SK-MEL-5 (cell line): ENCODE data around the gene TOGARAM1. TPM values are rescaled to one million over a fixed set of nuclear protein-coding genes. Genes with fewer than 3 reads are reported as not detected.
"Not testable (repeated sequence)": the region's sequence is repeated elsewhere in the genome, so short reads cannot be mapped to it uniquely, and the experiment has no call there.

Experiments used
- DNase-seq: peaks from one replicate; pipeline ENCODE4 v3.0.0-alpha.2; 2016; ENCODE audit warnings: low read depth, low spot score
- in situ Hi-C: cut with HindIII; loops from 2 replicates; pipeline ENCODE4 v1.10.0; 2016; ENCODE audit warnings: low sequenced_read_pairs, high pct_unique_total_duplicates, low pct_unique_long_range_greater_than_20kb
- total RNA-seq: library from RNA; depleted of rRNA; stranded (reverse); fragments of >200 nt; shearing (Covaris generic); gene quantifications from 2 replicates; pipeline ENCODE4 v1.2.3, GENCODE V29; 2014

Gene TOGARAM1
- total RNA-seq, 1 experiment from 2014 or later = 19.1 TPM

DNA sequence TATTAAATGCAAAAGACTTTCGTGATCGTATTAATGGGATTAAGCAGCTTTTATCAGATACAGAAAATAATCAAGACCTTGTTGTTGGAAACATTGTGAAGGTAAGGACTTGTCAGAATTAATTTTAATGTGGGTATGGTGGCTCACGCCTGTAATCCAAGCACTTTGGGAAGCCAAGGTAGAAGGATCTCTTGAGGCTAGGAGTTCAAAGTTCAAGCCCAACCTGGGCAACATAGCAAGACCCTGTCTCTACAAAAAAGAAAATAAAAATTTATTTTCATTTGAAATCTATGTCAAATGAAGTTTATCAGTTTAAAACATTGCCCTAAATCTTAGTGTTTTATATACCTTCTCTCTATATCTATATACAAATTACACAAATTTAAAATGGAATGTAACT, 104.7 kb downstream of the TOGARAM1 start:
- in situ Hi-C loops = no loop called here

DNA sequence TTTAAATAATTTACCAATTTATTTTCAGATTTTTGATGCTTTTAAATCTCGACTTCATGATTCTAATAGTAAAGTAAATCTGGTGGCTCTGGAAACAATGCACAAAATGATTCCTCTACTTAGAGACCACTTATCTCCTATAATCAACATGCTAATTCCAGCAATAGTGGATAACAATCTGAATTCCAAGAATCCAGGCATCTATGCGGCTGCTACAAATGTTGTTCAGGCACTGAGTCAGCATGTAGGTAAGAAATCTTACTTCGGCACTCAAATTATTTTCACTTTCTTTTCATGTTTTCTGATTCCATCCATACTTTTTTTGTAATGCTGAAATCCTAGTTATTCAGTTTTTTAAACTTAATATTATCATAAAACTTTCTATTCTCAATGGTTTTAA, 106.4 kb downstream of the TOGARAM1 start:
- no peak for DNase-seq
- in situ Hi-C loops = no loop called here

More for the DNA sequence above, 104.7 kb downstream of the TOGARAM1 start:
- DNase-seq = no peak

DNA sequence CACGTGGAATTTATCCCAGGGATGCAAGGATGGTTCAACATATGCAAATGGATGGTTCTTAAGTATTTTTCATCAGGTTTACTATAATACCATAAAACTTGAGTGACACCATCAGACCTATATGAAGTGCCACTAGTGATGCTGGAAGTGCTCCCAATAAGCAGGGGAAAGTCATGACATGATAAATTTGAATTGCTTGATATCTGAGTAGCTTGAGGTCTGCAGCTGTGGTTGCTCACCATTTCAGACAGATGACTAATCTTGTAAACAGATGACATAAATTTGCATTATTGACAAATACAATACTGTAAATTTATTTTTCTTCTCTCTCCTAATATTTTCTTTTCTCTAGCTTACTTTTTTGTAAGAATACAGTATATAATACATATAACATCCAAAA, 108.2 kb downstream of the TOGARAM1 start:
- no peak for DNase-seq
- in situ Hi-C loops = no loop called here

DNA sequence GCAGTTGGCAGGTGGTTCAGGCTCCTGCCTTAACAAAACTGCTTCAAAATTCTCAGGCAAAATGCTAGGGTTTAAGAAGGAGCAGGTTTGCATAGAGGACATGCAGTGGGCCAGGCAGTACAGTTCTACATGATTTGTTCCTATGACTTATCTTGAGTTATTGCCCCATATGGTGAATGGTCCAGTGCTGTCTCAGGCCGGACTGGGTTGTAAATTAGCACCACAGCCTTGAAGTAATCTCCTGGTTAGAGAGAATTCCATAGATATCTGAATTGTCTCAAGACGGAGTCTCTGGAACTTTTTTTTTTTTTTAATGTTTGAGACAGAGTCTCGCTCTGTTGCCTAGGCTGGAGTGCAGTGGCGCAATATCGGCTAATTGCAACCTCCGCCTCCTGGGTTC, 110.1 kb downstream of the TOGARAM1 start:
- in situ Hi-C loops = no loop called here

DNA sequence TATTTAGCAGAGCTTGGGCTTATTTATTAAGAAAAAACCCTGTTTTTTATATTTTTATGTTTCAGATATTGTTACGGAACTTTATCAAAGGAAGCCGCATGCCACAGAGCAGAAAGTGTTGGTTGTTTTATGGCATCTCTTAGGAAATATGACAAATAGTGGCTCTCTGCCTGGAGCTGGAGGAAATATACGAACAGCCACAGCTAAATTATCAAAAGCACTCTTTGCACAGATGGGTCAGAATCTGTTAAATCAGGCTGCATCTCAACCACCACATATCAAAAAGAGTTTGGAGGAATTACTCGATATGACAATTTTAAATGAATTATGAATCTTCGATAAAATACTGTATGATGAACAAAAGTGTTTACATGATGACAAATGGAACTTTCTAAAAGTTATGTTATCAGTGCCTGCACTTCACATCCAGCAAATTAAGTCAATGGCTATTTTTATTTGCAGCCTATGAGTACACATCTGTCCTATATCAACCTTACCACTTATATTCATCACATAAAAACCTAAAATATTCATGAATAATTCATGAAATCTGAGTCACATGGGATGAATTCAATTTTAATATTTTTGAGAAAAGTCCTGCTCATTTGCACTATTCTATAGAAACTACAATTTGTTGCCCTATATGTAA, 111.4 kb downstream of the TOGARAM1 start:
- no peak for DNase-seq
- in situ Hi-C loops = no loop called here

More for the DNA sequence above, 110.1 kb downstream of the TOGARAM1 start:
- no peak for DNase-seq

DNA sequence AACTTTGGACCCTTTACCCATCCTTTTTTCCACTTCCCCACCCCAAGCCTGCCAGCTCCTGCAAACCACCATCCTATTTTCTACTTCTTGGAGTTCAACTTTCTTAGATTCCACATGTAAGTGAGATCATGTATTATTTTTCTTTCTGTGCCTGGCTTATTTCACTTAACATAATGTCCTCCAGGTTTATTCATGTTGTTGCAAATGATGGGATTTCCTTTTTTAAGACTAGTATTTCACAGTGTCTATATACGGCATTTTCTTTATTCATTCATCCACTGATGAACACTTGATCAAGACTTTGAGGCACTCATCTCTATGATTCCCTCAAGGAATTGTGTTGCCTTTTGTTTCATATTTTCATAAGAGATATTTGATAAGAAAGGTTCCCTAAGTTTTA, 116.3 kb downstream of the TOGARAM1 start:
- in situ Hi-C loops = no loop called here
- no peak for DNase-seq

DNA sequence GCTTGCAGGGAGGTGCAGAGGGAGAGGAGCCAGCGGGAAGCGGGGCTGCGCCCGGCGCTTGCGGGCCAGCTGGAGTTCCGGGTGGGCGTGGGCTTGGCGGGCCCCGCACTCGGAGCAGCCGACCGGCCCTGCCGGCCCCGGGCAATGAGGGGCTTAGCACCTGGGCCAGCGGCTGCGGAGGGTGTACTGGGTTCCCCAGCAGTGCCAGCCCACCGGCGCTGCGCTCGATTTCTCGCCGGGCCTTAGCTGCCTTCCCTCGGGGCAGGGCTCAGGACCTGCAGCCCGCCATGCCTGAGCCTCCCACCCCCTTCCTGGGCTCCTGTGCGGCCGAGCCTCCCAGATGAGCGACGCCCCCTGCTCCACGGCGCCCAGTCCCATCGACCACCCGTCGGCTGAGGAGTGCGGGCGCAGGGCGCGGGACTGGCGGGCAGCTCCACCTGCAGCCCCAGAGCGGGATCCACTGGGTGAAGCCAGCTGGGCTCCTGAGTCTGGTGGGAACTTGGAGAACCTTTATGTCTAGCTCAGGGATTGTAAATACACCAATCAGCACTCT, 118.5 kb downstream of the TOGARAM1 start:
- in situ Hi-C loops = not testable (repeated sequence)

DNA sequence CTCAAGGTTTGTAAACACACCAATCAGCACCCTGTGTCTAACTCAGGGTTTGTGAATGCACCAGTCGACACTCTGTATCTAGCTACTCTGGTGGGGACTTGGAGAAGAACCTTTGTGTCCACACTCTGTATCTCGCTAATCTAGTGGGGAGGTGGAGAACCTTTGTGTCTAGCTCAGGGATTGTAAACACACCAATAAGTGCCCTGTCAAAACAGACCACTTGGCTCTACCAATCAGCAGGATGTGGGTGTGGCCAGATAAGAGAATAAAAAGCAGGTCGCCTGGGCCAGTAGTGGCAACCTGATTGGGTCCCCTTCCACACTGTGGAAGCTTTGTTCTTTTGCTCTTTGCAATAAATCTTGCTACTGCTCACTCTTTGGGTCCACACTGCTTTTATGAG, 119.1 kb downstream of the TOGARAM1 start:
- not testable (repeated sequence) for DNase-seq

More for the DNA sequence above, 118.5 kb downstream of the TOGARAM1 start:
- not testable (repeated sequence) for DNase-seq

DNA sequence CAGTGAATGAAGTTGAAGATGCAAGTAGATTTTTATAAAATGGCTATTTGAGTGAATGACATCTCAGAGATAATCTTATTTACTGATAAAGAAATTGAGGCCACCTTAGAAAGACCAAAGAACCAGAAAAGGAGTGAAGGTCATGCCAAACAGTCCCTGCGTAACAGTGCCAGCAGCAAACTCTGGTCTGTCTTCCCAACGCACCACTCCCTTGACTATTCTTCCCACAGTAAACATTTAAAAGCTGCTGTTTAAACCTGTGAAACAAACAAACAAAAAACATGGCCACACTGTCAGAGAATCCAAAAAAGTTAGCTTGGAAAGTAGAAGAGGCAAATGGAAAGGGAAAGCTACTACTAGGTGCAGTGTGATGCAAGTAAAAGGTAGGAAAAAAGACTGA, 120.4 kb downstream of the TOGARAM1 start:
- in situ Hi-C loops = no loop called here
- no peak for DNase-seq

More for the DNA sequence above, 119.1 kb downstream of the TOGARAM1 start:
- in situ Hi-C loops = not testable (repeated sequence)

DNA sequence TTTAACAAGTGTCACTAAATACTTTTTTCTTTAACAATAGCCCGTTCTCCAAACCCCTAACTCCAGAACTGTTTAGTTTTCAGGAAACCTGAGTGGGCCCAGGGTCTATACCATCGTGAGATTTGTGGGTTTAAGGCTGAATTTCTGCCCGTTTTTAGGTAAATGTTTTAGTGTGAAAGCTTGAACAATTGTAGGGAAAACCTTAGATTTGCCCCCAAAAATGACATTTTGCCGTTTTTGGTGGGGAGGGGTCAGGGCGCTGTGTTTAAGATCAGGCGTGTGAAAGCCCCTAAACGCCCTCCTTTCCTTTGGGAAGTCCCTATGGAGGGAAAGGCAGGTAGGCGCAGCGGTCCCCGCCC, 121.6 kb downstream of the TOGARAM1 start:
- in situ Hi-C loops = no loop called here
- DNase-seq = no peak

DNA sequence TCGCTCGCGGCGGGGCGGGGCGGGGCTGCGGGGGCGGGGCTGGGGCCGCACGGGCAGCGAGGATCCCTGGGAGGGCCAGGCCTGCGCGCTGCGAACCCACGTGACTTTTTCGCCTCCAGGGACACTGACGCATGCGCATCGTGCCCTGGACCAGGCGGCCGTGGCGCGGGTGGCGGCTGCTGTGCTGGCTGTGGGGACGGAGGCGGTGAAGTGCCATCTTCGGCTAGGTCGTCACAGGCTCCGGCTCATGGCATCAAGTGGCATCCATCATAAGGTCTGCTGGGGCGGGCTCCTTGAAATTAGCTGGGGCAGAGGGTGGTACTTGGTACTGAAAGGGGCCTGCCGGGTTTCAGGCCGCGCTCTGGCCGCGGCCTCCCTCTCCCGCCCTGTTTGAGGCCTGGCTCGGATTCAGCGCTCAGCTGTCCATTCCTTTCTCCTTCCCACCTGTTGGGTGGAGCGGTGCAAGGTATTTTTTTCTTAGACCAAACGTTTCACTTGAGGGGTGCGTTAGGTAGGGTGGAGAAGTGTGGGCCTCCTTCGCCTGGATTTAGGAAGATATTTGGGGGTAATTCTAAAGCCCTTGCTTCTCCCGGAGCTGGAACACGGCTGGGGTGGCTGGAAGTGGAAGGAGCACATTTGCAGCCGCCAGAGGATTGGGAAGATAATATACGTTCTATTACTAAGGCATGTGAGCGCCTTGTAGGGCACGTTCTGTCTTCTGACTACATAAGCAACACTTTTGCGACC, 122.2 kb downstream of the TOGARAM1 start, which contains the start of gene PRPF39:
Gene PRPF39, plus strand, starts transcription at position 141 of the 747 bp plus-strand sequence. CDS start 11,124 bp downstream, outside the sequence.
- in situ Hi-C loops = no loop called here
- DNase-seq = peak; percentile 90

DNA sequence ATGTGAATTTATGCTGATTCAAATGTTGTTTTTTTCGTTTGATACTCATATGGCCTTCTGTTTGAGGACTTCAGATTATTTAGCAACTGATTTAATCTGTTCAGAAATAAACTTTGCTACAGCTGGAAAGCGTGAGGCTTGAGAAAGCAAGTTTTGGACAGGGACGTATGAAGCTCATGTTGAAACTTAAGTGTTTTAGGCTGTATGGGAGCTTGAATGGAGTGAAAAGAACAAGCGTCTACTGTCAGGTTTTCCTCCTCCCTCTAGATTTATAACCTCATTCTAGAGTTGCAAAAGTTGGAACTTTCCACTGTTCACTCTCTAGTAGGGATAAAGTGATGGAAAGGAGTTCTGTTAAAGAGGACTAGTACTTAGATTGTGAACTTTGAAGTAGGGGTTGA, 123.0 kb downstream of the TOGARAM1 start:
- in situ Hi-C loops = no loop called here
- peak; percentile 14 for DNase-seq

DNA sequence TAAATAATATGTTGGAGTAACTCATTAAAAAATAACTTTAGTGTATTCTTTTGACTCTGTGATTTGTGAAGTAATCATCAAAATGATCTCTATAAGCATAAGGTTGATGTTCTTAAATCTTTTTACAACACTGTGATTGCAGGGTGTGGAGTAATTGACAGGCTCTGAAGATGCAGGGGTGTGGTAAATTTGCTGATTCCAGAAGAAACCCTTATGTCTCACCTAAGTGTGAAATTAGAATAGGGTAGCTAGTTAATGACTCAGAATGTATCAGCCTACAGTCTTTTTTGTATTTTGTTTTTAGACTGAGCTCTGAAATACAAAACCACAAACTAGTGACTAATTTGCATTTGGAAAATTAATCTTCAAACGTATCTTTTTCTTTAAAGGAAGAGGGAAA, 127.8 kb downstream of the TOGARAM1 start:
- in situ Hi-C loops = no loop called here
- no peak for DNase-seq

DNA sequence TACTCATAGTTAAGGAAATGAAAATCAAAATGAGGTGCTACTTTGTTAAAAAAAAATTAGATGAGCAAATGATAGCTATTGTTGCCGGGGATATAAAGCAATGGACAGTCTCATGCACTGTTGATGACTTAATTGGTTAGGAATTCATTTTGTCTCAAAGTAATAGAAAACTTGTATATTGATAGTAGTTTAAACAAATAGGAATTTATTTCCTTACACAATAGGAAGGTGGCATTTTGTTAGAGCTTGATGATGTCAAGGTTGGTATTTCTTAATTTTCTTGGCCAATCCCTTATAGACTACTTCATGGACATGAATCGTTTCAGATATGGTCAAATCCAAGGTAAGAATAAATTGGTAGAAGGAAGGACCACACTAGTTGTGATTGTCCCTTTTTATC, 129.7 kb downstream of the TOGARAM1 start:
- in situ Hi-C loops = no loop called here
- DNase-seq = no peak

DNA sequence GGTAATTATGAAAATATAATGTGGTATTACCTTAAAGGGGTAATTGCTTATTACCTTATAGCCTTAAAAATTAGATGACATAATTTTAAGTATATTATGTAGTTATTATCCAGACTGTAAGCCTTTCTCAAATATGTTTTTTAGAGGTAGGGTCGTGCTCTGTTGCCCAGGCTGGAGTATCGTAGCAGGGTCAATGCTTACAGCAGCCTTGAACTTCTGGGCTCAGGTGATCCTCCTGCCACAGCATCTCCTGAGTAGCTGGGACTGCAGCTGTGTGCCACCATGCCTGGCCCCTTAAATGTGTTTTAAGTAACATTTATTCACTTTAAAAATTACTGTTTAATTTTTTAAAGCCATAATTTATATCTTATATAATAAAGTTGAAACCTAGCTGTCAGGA, 132.3 kb downstream of the TOGARAM1 start:
- in situ Hi-C loops = no loop called here
- no peak for DNase-seq

DNA sequence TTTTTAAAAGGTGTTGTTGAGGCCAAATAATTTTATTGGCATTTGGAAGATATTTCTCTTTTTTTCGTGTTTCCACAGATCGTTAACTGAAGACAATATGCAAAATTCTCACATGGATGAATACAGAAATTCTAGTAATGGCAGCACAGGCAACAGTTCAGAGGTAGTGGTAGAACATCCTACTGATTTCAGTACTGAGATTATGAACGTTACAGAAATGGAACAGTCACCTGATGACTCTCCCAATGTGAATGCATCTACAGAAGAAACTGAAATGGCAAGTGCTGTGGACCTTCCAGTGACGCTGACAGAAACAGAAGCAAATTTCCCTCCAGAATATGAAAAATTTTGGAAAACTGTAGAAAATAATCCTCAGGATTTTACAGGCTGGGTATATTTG, 133.2 kb downstream of the TOGARAM1 start:
- no peak for DNase-seq
- in situ Hi-C loops = no loop called here

DNA sequence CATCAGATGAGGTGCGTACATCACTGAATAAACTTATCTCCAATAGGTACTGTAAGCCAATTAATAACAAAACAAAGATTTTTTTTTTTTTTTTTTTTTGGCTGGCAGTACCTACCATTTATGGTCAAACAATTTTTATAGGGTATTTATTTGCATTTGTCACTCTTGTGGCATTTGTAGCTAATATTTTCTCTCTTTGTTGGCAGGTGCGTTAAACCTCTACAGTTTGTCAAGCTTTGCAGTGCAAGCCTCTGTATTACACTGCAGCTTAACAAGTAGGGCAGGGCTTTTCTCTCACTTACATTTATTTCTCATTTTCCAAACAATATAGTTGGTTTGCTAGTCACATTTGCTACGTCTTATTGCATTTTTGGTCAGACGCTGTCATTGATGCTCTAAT, 134.2 kb downstream of the TOGARAM1 start:
- in situ Hi-C loops = no loop called here
- no peak for DNase-seq

DNA sequence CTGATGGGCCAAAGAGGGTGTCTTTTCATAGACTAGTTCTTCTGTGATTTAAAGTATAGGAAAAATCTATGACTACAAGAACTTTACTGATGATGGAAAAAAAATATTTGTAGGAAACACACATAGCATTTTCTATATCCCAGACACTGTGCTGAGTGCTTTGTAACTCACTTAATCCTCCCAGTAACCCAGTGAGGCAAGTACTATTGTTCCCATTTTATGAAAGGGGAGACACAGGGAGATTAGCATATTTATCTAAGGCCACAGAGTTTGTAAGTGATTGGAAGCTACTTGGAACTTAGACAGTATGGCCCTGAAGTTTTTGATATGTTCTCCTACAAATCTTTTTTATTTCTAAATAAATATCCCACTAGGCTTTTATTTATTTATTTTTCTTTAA, 141.8 kb downstream of the TOGARAM1 start:
- no peak for DNase-seq
- in situ Hi-C loops = no loop called here

DNA sequence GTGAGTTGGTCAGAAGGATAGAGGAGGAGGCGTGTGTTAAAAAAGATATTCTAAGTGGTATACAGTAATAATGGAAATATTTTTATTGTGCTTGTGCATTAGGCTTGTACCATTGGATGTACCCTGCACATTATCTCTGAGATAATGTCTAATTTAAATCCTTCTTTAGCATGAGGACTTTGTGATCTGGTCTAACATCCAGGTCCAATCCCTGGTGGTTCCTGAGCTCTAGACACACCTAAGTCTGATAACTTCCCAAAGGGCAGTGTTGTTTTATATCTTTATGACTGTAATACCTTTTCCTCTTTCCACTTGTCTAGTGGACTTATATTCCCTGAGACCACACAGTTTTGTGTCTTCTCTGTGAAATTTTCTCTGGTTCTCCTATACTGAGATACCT, 142.6 kb downstream of the TOGARAM1 start:
- in situ Hi-C loops = no loop called here
- no peak for DNase-seq
